Right renal cortex interstitium (tissue), 3 donors: ENCODE measurements around the gene MYH3. TPM values are rescaled to one million over a fixed set of nuclear protein-coding genes. Genes with fewer than 3 reads are reported as not detected.
"Not testable (repeated sequence)": the region's sequence is repeated elsewhere in the genome, so short reads cannot be mapped to it uniquely, and the experiment has no call there.

Experiments
- DNase-seq, 3 donors: peaks; one replicate each; pipeline ENCODE4 v3.0.0-alpha.2; 2013; ENCODE audit warnings: low read depth in 3 of 3, low spot score in 2 of 3
- polyA plus RNA-seq, 3 donors: library from polyadenylated mRNA; unstranded; fragments of 120-200 nt; gene quantifications; one replicate each; pipeline ENCODE4 v1.2.1, GENCODE V29; 2013; ENCODE audit not compliant: insufficient read length in 3 of 3

MYH3 gene
- polyA plus RNA-seq = 1 to 10 TPM; 1.6 to 3.0 (median 2.9) TPM

- DNase-seq = no peak
Observed at GRCh38 chr17:10657148-10657547, at the start of gene MYH3. MYH3 (minus strand) TSS chr17:10657309; CDS start chr17:10655064, 2,245 bp downstream.

GRCh38 chr17:10705727-10706126 is 48.6 kb upstream of the MYH3 start:
- DNase-seq = no peak

DNA sequence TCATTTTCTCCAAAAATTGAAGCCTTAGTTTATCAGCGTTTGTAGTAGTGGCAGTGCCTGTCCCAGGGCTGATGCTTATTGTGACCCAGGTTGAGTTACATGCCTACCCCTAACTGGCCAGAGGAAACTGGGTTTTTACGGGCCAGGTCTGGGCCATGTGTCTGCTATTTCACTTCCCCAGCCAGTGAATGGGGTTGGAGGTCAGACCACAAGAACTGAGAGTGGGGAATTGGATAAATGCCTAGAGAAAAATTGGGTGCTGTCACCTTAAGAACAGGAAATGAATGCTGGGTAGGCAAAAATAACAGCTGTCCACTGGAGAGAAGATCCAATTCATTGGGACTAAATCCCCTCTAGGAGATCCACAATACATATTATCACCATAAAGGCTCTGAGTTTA is 45.5 kb upstream of the MYH3 start:
- DNase-seq = no peak

GRCh38 chr17:10699856-10700255 is 42.7 kb upstream of the MYH3 start:
- DNase-seq = no peak

GRCh38 chr17:10698096-10698818 is 41.1 kb upstream of the MYH3 start:
- DNase-seq = peak in 1 of 3 donors; percentile 15

GRCh38 chr17:10697092-10698081 is 40.3 kb upstream of the MYH3 start, which contains the start of the genes ADPRM and SCO1:
ADPRM (plus strand) TSS chr17:10697594; CDS start chr17:10704927, 7,333 bp downstream.
SCO1 (minus strand) TSS chr17:10697533; CDS start chr17:10697507, 26 bp downstream.
- peak; percentile 87 to 93 (median 93) for DNase-seq

GRCh38 chr17:10695875-10696407 is 38.8 kb upstream of the MYH3 start:
- DNase-seq = not testable (repeated sequence)

DNA sequence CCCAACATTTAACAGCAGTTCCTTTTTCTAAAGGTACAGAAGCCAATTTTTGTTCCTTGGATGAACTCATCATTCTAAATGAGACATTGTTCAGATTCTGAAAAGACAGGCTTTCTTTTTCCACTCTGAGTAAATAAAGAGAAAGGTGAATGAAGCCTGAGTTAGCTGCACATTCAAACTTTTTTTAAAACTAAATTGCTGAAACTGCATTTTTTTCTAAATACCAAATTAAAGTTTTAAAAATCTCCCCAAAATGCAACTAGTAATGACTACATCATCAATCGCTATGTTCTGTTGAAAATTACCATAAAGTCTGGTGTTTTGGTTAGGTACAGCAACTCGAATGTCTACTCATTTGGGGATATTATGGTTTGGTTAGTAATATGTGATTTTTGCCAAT is 30.4 kb upstream of the MYH3 start:
- no peak for DNase-seq

GRCh38 chr17:10683853-10684252 is 26.7 kb upstream of the MYH3 start:
- DNase-seq = no peak

- no peak for DNase-seq
Observed at GRCh38 chr17:10681866-10682446, 24.8 kb upstream of the MYH3 start.

DNA sequence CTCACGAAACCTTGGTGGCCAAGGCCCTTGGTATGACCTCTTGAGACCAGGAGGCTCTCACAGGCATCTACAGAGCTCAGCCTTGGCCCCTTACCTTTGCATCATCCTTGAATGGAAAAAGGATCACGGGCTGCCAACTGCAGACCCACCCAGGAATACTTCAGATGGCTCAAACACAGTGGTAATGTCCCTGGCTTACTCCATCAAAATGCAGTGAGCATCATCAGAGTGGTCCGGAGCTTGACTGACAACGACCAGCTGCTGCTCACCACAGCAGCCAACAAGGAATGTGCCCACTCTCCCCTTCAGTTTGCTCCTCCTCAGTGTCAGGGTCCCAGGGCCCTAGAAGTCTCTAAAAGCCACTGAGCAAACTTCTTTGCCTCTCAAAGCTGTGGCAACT is 17.6 kb upstream of the MYH3 start:
- DNase-seq = no peak

GRCh38 chr17:10673312-10673711 is 16.2 kb upstream of the MYH3 start:
- no peak for DNase-seq

GRCh38 chr17:10668775-10669174 is 11.7 kb upstream of the MYH3 start:
- no peak for DNase-seq

GRCh38 chr17:10666906-10667305 is 9.8 kb upstream of the MYH3 start:
- DNase-seq = no peak

DNA sequence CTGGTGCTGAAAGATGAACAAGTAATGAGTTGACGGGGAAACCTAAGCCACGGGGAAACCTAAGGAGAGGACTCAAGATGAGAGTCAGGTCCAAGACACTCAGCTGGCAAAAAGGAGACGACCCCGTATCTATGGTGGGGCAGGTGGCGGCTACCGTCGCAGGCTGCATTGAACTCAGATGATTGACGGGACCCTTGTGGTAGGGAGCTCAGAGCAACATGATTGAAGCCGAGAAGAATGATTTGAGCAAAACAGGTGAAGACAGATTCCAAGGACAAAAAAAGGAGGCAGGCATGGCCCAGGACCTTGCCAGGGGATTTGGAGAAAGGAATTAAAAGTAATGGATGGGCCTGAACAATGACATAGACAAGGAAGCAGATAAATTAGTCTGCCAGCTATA is 7.5 kb upstream of the MYH3 start:
- no peak for DNase-seq

- DNase-seq = no peak
Observed at GRCh38 chr17:10663231-10663630, 6.1 kb upstream of the MYH3 start.

- no peak for DNase-seq
Observed at GRCh38 chr17:10661437-10661836, 4.3 kb upstream of the MYH3 start.

- DNase-seq = no peak
Observed at GRCh38 chr17:10657879-10658278, 770 bp upstream of the MYH3 start.

- no peak for DNase-seq
Observed at GRCh38 chr17:10653987-10654386, 3.1 kb downstream of the MYH3 start.

GRCh38 chr17:10652984-10653659 is 4.0 kb downstream of the MYH3 start:
- DNase-seq = no peak
